RWPE2 (cell line): ENCODE data around the gene LARGE1.

Source experiments
- ATAC-seq: fragments of 200-7000 bp; cut with Tn5 transposase; 3 replicates; pipeline ENCODE4 v1.9.1; 2021; ENCODE audit warnings: low read depth
- DNase-seq: peaks from one replicate; pipeline ENCODE4 v3.0.0-alpha.2; 2020; ENCODE audit warnings: low spot score
- H3K27ac ChIP-seq: fragments of 450-650 bp; 2 replicates; pipeline ENCODE4 v1.5.1; 2017; ENCODE audit warnings: mild to moderate bottlenecking; ENCODE audit not compliant: poor library complexity, severe bottlenecking
- H3K27me3 ChIP-seq: fragments of 250-450 bp; sonication (Bioruptor Pico); 2 replicates; pipeline ENCODE4 v1.5.1; 2021; ENCODE audit warnings: mild to moderate bottlenecking, moderate library complexity; ENCODE audit not compliant: insufficient read depth, poor library complexity, severe bottlenecking
- H3K36me3 ChIP-seq: fragments of 250-450 bp; sonication (Bioruptor Pico); 2 replicates; pipeline ENCODE4 v1.5.1; 2020; ENCODE audit warnings: low read depth, mild to moderate bottlenecking, moderate library complexity
- H3K4me1 ChIP-seq: fragments of 250-450 bp; sonication (Bioruptor Pico); 2 replicates; pipeline ENCODE4 v1.5.1; 2021; ENCODE audit warnings: mild to moderate bottlenecking, moderate library complexity; ENCODE audit not compliant: insufficient read depth, poor library complexity, severe bottlenecking
- H3K4me3 ChIP-seq: fragments of 250-450 bp; sonication (Bioruptor Pico); 2 replicates; pipeline ENCODE4 v1.5.1; 2021; ENCODE audit warnings: mild to moderate bottlenecking, moderate library complexity; ENCODE audit not compliant: severe bottlenecking
- H3K9me3 ChIP-seq: fragments of 250-450 bp; sonication (Bioruptor Pico); 2 replicates; pipeline ENCODE4 v1.5.1; 2021; ENCODE audit warnings: mild to moderate bottlenecking, moderate library complexity; ENCODE audit not compliant: severe bottlenecking
- TF ChIP-seq, protein P1 (sequence below): fragments of 450-650 bp; IDR thresholded peaks from one replicate; pipeline ENCODE4 v1.5.1; 2017; ENCODE audit warnings: mild to moderate bottlenecking, moderate library complexity; ENCODE audit not compliant: poor library complexity, severe bottlenecking

LARGE1 gene

DNA sequence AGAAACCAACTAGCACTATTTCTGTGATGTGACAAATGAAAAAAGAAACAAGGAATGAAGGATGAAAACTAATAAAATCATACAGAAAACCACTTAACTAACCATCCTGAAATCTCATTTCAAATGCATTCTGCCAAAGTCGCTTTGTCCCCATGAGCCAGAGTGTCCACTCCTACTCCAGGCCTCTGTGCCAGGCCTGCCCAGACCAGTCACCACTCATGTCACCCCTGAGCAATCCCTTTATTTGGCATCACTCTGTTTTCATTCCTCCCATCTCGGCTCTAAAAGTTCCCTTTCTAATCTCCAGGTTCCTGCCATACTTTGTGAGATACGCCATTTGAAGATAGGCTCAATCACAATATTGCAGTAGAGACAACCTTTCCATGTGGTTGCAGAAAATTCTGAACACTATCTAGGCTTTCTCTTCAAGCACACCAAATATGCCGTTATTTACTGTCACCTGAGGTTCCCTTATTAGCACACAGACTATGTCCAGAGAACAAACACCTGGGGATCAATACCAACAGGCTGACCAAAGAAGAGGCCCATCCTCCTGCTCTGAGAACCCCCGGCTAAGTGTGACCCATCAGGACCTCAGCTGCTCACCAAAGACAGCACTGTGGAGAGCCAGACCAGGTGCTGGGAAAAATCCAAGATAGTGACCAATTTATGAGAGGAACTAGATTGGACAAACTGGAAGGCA is 202.4 kb downstream of the LARGE1 start:
- ATAC-seq (no peak), DNase-seq (no peak)
- H3K4me3 ChIP-seq, result no peak overlapping the region
- H3K36me3 ChIP-seq, result no peaks in the 10 kb centered on the region
- H3K27ac ChIP-seq, result no peak overlapping the region
- TF ChIP-seq, protein P1, sequence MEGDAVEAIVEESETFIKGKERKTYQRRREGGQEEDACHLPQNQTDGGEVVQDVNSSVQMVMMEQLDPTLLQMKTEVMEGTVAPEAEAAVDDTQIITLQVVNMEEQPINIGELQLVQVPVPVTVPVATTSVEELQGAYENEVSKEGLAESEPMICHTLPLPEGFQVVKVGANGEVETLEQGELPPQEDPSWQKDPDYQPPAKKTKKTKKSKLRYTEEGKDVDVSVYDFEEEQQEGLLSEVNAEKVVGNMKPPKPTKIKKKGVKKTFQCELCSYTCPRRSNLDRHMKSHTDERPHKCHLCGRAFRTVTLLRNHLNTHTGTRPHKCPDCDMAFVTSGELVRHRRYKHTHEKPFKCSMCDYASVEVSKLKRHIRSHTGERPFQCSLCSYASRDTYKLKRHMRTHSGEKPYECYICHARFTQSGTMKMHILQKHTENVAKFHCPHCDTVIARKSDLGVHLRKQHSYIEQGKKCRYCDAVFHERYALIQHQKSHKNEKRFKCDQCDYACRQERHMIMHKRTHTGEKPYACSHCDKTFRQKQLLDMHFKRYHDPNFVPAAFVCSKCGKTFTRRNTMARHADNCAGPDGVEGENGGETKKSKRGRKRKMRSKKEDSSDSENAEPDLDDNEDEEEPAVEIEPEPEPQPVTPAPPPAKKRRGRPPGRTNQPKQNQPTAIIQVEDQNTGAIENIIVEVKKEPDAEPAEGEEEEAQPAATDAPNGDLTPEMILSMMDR, result no peak
- no peaks in the 10 kb centered on the region for H3K27me3 ChIP-seq
- no peaks in the 10 kb centered on the region for H3K9me3 ChIP-seq
- H3K4me1 ChIP-seq, result no peaks in the 10 kb centered on the region

DNA sequence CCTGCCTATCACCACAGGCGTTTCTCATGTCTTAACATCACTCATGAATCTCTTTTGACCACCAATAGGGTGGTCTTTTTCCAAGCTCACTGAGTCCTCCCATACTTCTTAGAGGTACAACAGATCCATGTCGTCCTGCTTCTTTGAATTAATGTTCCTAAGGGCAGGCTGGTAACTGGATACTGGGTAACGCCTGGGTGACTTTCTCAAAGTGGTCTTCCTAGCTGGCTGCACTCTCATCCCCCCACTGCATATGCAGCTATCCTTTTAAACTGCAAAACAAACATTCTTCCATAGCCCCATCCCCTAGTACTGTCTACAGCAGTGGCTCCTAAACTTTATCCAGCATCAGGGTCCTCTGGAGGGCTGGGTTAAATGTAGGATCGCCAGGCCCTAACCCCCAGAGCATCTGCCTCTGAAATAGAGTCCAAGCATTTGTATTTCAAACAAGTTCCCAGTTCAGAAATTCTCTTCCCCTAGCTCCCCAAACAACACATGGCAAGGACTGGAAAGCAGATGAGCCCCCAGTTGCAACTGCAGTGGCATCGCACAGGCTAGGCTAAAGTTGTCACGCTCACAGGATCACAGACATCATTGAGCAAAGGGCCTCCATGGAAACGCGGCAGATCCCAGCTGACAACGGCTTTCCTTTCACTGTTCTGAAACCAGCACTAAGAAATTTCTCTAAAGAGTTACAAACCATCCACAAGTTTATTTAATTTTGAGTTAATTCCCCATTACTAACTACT is 204.9 kb downstream of the LARGE1 start:
- TF ChIP-seq, protein P1, result no peak
- H3K27me3 ChIP-seq, result no peaks in the 10 kb centered on the region
- no peaks in the 10 kb centered on the region for H3K36me3 ChIP-seq
- H3K9me3 ChIP-seq, result no peaks in the 10 kb centered on the region
- DNase-seq (no peak), ATAC-seq (no peak)
- H3K4me1 ChIP-seq, result no peaks in the 10 kb centered on the region
- no peak overlapping the region for H3K4me3 ChIP-seq
- no peak overlapping the region for H3K27ac ChIP-seq

GRCh38 chr22:33710326-33710725 is 209.9 kb downstream of the LARGE1 start:
- Histone ChIP-seq H3K4me3 (no peak overlapping the region), H3K9me3 (no peaks in the 10 kb centered on the region), H3K27me3 (no peaks in the 10 kb centered on the region), H3K27ac (no peak overlapping the region), H3K4me1 (no peaks in the 10 kb centered on the region), H3K36me3 (no peaks in the 10 kb centered on the region)
- TF ChIP-seq, protein P1, result no peak
- ATAC-seq (no peak), DNase-seq (no peak)

DNA sequence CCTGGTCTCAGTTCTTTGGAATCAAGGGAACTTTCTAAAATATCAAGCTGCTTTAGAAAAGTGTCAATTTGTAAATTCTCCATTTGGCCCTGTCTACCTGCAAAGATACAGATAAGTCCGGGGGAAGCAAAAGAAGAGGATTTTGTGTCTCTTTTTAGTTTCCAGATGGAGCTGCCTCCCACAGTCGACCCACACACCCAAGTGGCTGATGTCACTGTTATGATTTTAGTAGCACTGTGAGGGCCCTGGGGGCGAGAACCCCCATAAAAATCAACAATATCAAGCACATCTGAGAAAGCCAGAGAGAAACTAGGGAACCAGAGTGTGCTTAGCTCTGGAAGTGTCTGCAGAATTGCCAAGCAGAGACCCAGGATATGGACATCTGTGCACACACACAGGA is 212.7 kb downstream of the LARGE1 start:
- no peaks in the 10 kb centered on the region for H3K9me3 ChIP-seq
- no peaks in the 10 kb centered on the region for H3K27me3 ChIP-seq
- ATAC-seq, result no peak
- H3K4me1 ChIP-seq, result no peaks in the 10 kb centered on the region
- DNase-seq, result no peak
- H3K36me3 ChIP-seq, result no peaks in the 10 kb centered on the region
- no peak overlapping the region for H3K4me3 ChIP-seq
- H3K27ac ChIP-seq, result no peak overlapping the region
- TF ChIP-seq, protein P1, result no peak

DNA sequence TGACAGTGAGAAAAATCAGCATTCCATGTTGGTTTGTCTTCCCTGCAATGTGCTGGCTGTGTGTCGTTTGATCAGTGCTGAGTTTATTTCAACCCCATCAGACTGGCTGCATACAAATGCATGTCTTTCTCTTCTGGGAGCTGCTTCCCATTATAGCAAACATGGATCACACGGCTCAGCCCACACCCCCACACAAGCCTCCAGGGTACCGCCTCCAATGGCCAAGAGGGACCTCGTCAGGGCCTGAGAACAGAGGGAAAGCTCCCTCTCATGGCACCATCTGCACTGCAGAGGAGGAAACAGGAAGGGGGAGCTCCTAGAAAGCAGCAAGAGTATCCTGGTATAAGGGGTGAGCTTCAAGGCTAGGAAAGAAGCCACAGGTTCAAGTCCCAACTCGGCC is 214.2 kb downstream of the LARGE1 start:
- TF ChIP-seq, protein P1, result no peak
- Histone ChIP-seq H3K36me3 (no peaks in the 10 kb centered on the region), H3K27me3 (no peaks in the 10 kb centered on the region), H3K9me3 (no peaks in the 10 kb centered on the region), H3K4me3 (no peak overlapping the region), H3K27ac (no peak overlapping the region), H3K4me1 (no peaks in the 10 kb centered on the region)
- ATAC-seq, result no peak
- no peak for DNase-seq
